ENCODE measurements around the gene DLK1. TPM values are rescaled to one million over a fixed set of nuclear protein-coding genes. Genes with fewer than 3 reads are reported as not detected.

The DLK1 gene
- total RNA-seq, 2 donors from 2014 or later, result not detected

DNA sequence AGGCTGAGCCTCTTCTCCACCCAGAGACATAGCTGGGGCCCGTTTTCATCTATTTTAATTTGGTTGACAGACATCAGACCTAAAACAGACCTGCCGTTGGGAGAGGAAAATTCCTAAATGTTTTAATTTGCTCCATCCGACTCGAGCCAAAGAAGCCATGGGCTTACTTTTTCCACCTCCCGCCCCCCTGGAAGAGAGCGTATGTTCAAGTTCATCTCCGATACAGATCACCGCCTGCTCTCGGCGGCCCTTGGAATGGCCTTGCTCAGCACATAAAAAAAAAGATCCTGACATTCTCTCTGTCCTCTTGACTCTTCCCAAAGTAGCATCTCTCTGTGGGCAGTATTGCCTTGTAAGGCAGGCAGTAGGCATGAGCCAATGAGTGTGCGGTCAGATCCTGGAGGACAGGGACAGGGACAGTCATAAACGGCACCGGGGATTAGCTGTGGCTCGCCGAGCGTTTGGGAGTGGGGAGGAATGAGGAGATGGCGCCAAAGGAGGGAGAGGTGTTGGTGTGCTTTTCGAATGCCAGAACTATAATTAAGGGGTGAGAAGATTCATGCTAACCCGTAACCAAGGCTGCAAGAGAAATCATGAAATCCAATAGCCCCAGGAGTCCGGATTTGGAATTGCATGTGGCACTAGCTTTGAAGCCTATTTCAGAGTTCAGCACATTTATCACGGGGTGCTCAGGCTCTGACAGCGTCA lies 51.3 kb downstream of the DLK1 start:
- Mint-ChIP-seq H3K4me3 (no peak overlapping the region), H3K27me3 (ENCODE audit: low read depth) (no peaks in the 10 kb centered on the region), H3K4me1 (ENCODE audit: low read depth) (no peaks in the 10 kb centered on the region), H3K36me3 (ENCODE audit: insufficient read depth in 2 of 2) (no peaks in the 10 kb centered on the region), H3K9me3 (no peaks in the 10 kb centered on the region), H3K27ac (no peak overlapping the region)
- DNase-seq (no peak), ATAC-seq (replicated peaks in 1 of 2) (no peak)

GRCh38 chr14:100778526-100778882 lies 51.8 kb downstream of the DLK1 start:
- no peaks in the 10 kb centered on the region for H3K27me3 Mint-ChIP-seq (ENCODE audit: low read depth)
- no peak overlapping the region for H3K27ac Mint-ChIP-seq
- ATAC-seq (replicated peaks in 1 of 2) (no peak), DNase-seq (no peak)
- H3K9me3 Mint-ChIP-seq, result no peaks in the 10 kb centered on the region
- no peaks in the 10 kb centered on the region for H3K4me1 Mint-ChIP-seq (ENCODE audit: low read depth)
- no peaks in the 10 kb centered on the region for H3K36me3 Mint-ChIP-seq (ENCODE audit: insufficient read depth in 2 of 2)
- H3K4me3 Mint-ChIP-seq, result no peak overlapping the region

DNA sequence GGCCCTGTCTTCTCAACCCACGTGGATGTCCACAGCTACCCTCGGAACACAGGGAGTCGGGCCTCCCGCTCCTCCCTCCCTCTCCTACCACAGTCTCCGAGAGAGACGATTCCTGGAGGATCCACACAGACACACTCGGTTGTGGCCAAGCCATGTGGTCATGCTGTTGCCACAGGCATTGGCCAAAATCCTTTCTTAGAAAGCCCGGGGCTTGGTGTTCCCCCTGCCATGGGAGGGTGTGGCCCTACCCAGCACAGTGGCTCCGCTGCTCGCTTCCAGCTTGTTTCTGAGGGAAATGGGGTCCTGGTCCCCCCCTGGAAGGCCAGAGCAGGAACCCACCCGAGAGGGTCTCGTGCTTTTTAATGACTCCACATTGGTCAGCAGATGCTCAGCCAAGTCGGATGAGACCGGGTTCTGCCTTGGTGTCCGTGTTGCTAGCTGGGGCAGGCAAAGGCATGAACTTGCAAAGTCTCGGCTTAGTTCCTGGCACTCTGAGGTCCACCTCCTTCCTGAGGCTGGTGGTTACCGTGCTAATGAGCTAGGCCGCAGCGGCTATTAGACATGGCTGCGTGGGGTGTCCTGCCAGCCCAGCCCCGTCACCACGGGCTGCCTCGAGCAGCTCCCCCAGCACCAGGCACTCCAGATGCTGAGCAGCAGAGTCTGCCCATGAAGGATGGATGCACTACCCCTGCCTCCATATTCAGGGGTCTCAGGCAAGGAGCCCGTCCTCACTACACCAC lies 52.4 kb downstream of the DLK1 start:
- no peaks in the 10 kb centered on the region for H3K4me1 Mint-ChIP-seq (ENCODE audit: low read depth)

DNA sequence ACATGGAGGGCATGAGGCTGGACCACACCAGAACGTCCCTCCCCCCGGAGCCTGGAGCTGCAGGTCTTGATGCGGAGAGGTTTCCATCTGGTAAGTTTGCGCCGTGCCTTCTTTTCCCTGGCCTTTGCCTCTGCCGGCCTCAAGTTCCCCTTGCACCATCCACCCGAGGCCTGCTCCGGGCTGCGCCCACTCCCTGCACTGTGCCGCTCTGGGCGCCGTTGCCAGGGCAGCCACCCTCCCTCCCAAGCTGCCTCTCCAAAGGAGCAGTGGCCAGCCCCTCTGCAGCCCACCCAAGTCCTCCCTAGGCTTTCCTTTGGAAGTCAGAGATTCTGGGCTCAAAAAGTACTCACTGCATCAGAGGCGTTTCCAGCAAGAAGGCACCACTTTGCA lies 53.0 kb downstream of the DLK1 start:
- no peaks in the 10 kb centered on the region for H3K27me3 Mint-ChIP-seq (ENCODE audit: low read depth)
- no peak overlapping the region for H3K4me3 Mint-ChIP-seq
- no peak overlapping the region for H3K27ac Mint-ChIP-seq
- DNase-seq (no peak), ATAC-seq (replicated peaks in 1 of 2) (no peak)
- H3K36me3 Mint-ChIP-seq (ENCODE audit: insufficient read depth in 2 of 2), result no peaks in the 10 kb centered on the region
- H3K9me3 Mint-ChIP-seq, result no peaks in the 10 kb centered on the region
- H3K4me1 Mint-ChIP-seq (ENCODE audit: low read depth), result no peaks in the 10 kb centered on the region

More for the DNA sequence above, 52.4 kb downstream of the DLK1 start:
- no peaks in the 10 kb centered on the region for H3K9me3 Mint-ChIP-seq
- H3K27ac Mint-ChIP-seq, result no peak overlapping the region
- DNase-seq, result no peak
- H3K27me3 Mint-ChIP-seq (ENCODE audit: low read depth), result no peaks in the 10 kb centered on the region
- ATAC-seq (replicated peaks in 1 of 2), result no peak
- no peaks in the 10 kb centered on the region for H3K36me3 Mint-ChIP-seq (ENCODE audit: insufficient read depth in 2 of 2)
- no peak overlapping the region for H3K4me3 Mint-ChIP-seq

- H3K27ac Mint-ChIP-seq, result no peak overlapping the region
- no peaks in the 10 kb centered on the region for H3K9me3 Mint-ChIP-seq
- ATAC-seq (replicated peaks in 1 of 2) (no peak), DNase-seq (no peak)
- no peaks in the 10 kb centered on the region for H3K4me1 Mint-ChIP-seq (ENCODE audit: low read depth)
- H3K36me3 Mint-ChIP-seq (ENCODE audit: insufficient read depth in 2 of 2), result no peaks in the 10 kb centered on the region
- H3K27me3 Mint-ChIP-seq (ENCODE audit: low read depth), result no peaks in the 10 kb centered on the region
- H3K4me3 Mint-ChIP-seq, result no peak overlapping the region
These were observed 53.6 kb downstream of the DLK1 start for GRCh38 chr14:100780246-100780645.

DNA sequence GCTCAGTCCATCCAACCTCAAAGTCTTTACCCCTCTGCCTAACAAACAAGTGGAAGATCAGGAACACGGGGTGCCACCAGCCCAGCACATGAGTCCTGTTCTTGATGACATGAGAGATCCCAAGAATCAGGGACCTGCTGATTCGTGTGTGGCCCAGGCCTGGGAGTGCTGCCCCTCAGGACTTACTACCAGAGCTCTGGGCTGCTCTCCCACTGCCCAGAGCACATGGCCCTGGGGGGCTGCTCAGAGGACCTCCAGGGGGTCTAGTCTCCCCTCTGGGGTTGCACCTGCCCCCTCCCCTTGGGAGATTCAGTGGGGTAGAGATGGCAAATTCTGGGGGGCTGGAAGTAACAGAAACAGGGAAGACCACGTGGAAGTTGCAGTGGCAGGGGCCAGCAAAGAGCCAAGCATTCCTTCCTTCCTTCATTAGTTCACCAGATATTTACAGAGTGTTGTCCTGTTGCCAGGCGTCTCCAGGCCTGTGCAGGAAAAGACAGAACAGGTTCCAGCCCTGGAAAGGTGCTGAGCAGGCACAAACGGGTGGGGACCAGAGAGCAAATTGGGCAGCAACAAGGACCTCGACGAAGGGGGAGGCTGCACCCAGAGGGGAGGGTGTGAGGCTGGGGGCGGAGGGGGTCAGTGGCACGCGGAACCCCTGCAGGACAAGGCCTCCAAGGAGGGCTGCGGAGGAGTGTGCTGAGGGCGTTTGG lies 54.1 kb downstream of the DLK1 start:
- Mint-ChIP-seq H3K27me3 (ENCODE audit: low read depth) (no peaks in the 10 kb centered on the region), H3K4me3 (no peak overlapping the region), H3K9me3 (no peaks in the 10 kb centered on the region), H3K4me1 (ENCODE audit: low read depth) (no peaks in the 10 kb centered on the region), H3K36me3 (ENCODE audit: insufficient read depth in 2 of 2) (no peaks in the 10 kb centered on the region), H3K27ac (no peak overlapping the region)
- DNase-seq (no peak), ATAC-seq (replicated peaks in 1 of 2) (no peak)

GRCh38 chr14:100781952-100782351 lies 55.3 kb downstream of the DLK1 start:
- H3K4me3 Mint-ChIP-seq, result no peak overlapping the region
- no peak for ATAC-seq (replicated peaks in 1 of 2)
- no peaks in the 10 kb centered on the region for H3K9me3 Mint-ChIP-seq
- no peak for DNase-seq
- H3K27ac Mint-ChIP-seq, result no peak overlapping the region
- H3K27me3 Mint-ChIP-seq (ENCODE audit: low read depth), result no peaks in the 10 kb centered on the region
- no peaks in the 10 kb centered on the region for H3K4me1 Mint-ChIP-seq (ENCODE audit: low read depth)
- H3K36me3 Mint-ChIP-seq (ENCODE audit: insufficient read depth in 2 of 2), result no peaks in the 10 kb centered on the region

DNA sequence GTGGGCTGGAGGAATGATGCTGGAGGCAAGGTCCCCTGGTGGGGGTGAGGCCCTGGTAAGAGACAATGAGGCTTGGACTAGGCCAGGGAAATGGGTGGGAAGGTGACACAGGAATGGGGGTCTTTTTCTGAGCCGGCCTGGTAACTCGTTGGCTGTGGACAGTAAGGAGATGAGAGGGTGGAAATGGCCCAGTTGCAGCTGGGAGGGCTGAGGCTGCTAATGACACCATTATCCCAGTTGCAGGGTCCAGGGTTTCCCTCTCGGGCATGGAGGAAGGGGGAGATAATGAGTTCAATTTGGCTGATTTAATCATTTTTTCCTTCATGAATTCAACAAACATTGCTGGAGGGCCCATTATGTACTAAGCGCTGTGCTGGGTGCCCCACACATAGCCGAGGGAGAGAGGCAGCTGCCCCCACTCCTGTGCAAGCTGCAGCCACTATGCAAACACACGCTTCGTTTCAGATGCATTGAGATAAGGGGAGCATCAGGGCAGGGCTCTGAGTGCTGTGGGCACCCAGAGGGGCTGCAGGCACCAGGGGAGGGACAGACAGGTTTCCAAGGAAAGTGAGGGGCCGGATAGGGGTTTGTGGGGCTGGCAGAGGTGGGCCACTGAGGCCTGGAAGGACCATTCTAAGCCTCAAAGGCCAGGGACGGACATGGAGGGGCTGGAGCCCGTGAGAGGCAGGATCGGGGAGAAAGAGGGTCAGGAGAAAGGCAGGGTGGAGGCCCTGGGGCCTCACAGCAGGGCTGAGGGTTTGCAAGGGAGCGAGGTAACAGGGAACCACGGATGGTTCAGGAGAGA lies 56.0 kb downstream of the DLK1 start:
- Mint-ChIP-seq H3K9me3 (no peaks in the 10 kb centered on the region), H3K27ac (no peak overlapping the region), H3K4me3 (no peak overlapping the region), H3K27me3 (ENCODE audit: low read depth) (no peaks in the 10 kb centered on the region), H3K36me3 (ENCODE audit: insufficient read depth in 2 of 2) (no peaks in the 10 kb centered on the region), H3K4me1 (ENCODE audit: low read depth) (no peaks in the 10 kb centered on the region)
- DNase-seq, result no peak
- ATAC-seq (replicated peaks in 1 of 2), result no peak

- H3K4me1 Mint-ChIP-seq (ENCODE audit: low read depth), result no peaks in the 10 kb centered on the region
- no peak for ATAC-seq (replicated peaks in 1 of 2)
- no peaks in the 10 kb centered on the region for H3K27me3 Mint-ChIP-seq (ENCODE audit: low read depth)
These were observed 57.1 kb downstream of the DLK1 start for GRCh38 chr14:100783630-100784370.

DNA sequence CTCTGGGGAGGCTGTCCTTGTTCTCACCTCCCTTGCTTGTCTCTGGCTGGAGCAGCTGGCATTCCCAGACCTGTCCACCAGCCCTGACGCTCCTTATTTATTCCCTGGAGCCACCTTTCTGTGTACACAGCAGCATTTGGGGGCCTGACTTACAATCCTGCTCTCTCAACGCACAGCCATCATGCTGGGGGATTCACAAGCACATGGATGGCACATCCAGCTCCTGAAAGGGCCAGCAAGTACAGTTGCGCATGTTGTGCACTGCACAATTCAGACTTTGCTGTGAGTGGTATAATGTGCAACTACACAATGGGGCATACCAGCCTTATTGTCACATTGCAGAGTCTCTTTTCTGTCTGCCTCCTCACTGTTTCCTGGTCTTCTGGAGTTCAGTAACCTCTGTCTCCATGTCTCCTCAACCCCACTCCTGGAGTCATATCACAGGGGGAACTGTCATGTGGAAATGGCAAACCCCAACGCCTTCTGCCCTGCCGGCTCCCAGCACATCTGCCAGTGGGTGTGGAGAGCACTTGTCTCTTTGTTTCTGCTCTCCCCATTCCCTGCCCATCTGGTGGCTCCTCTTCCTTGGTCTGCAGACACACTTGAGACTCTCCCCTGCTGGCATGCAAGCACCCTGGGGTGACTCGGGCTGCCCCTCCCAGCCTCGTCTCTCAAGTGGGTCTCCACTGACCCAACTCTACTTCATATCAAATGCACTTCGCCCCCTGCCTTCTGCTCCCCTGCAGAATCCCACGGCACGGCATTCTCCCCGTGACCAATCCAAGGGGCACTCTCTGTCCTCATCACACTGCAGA lies 58.0 kb downstream of the DLK1 start:
- no peak overlapping the region for H3K27ac Mint-ChIP-seq
- H3K27me3 Mint-ChIP-seq (ENCODE audit: low read depth), result no peaks in the 10 kb centered on the region
- ATAC-seq (replicated peaks in 1 of 2) (no peak), DNase-seq (no peak)
- H3K36me3 Mint-ChIP-seq (ENCODE audit: insufficient read depth in 2 of 2), result no peaks in the 10 kb centered on the region
- no peak overlapping the region for H3K4me3 Mint-ChIP-seq
- no peaks in the 10 kb centered on the region for H3K4me1 Mint-ChIP-seq (ENCODE audit: low read depth)
- no peaks in the 10 kb centered on the region for H3K9me3 Mint-ChIP-seq

More at GRCh38 chr14:100783630-100784370, 57.1 kb downstream of the DLK1 start:
- Mint-ChIP-seq H3K36me3 (ENCODE audit: insufficient read depth in 2 of 2) (no peaks in the 10 kb centered on the region), H3K4me3 (no peak overlapping the region), H3K9me3 (no peaks in the 10 kb centered on the region), H3K27ac (no peak overlapping the region)
- no peak for DNase-seq

DNA sequence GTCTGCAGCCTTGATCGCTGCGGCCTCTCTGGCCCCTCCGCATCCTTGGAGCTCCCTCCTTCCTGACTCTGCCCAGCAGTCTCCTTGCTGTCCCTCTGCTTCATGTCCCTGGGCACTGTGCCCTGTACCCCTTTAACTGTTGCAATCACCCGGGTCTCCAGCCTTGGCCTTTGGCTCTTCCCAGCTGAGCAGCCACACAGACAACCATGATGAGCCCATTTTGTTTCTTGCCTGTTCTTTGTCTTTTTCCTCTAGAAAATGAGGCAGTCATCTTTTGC lies 58.6 kb downstream of the DLK1 start:
- H3K36me3 Mint-ChIP-seq (ENCODE audit: insufficient read depth in 2 of 2), result no peaks in the 10 kb centered on the region
- H3K4me1 Mint-ChIP-seq (ENCODE audit: low read depth), result no peaks in the 10 kb centered on the region
- no peak overlapping the region for H3K27ac Mint-ChIP-seq
- no peaks in the 10 kb centered on the region for H3K27me3 Mint-ChIP-seq (ENCODE audit: low read depth)
- no peak for ATAC-seq (replicated peaks in 1 of 2)
- no peaks in the 10 kb centered on the region for H3K9me3 Mint-ChIP-seq
- DNase-seq, result no peak
- H3K4me3 Mint-ChIP-seq, result no peak overlapping the region

- H3K36me3 Mint-ChIP-seq (ENCODE audit: insufficient read depth in 2 of 2), result no peaks in the 10 kb centered on the region
- H3K4me1 Mint-ChIP-seq (ENCODE audit: low read depth), result no peaks in the 10 kb centered on the region
- ATAC-seq (replicated peaks in 1 of 2) (no peak), DNase-seq (no peak)
- H3K27ac Mint-ChIP-seq, result no peak overlapping the region
- no peaks in the 10 kb centered on the region for H3K27me3 Mint-ChIP-seq (ENCODE audit: low read depth)
- H3K9me3 Mint-ChIP-seq, result no peaks in the 10 kb centered on the region
- no peak overlapping the region for H3K4me3 Mint-ChIP-seq
These were observed 58.9 kb downstream of the DLK1 start for GRCh38 chr14:100785626-100786025.

Measured in activated T-cell treated with anti-CD3 and anti-CD28 coated beads, Interleukin-2, amount 50 U/mL, for 72 hours (primary cell).